GM18517 (cell line): ENCODE measurements around the gene RANBP9.

Experiments
- ATAC-seq: cut with Tn5 transposase; IDR thresholded peaks from one replicate; pipeline ENCODE4 v1.9.1; 2021; ENCODE audit warnings: mild to moderate bottlenecking, moderate library complexity; ENCODE audit not compliant: unreplicated experiment

RANBP9 gene

DNA sequence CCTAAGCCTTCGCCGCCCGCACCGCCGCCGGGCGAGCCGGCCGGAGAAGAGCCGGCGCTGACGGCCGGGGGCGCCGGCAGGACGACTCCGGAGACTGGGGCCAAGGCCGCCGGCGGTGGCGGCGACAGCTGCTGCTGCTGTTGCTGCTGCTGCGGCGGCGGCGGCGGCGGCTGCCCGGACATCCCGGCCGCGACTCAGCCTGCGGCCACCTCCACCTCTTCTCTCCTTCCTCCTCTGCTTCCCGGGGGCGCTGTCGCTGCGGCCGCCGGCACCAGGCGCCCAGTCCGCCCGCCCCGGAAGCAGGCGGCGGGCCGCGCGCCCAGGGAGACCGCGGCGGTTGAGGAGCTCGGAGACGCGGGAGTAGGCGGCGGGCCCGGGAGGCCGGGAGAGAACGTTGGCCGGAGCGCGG, 307 bp downstream of the RANBP9 start:
- peak; percentile 45 for ATAC-seq

DNA sequence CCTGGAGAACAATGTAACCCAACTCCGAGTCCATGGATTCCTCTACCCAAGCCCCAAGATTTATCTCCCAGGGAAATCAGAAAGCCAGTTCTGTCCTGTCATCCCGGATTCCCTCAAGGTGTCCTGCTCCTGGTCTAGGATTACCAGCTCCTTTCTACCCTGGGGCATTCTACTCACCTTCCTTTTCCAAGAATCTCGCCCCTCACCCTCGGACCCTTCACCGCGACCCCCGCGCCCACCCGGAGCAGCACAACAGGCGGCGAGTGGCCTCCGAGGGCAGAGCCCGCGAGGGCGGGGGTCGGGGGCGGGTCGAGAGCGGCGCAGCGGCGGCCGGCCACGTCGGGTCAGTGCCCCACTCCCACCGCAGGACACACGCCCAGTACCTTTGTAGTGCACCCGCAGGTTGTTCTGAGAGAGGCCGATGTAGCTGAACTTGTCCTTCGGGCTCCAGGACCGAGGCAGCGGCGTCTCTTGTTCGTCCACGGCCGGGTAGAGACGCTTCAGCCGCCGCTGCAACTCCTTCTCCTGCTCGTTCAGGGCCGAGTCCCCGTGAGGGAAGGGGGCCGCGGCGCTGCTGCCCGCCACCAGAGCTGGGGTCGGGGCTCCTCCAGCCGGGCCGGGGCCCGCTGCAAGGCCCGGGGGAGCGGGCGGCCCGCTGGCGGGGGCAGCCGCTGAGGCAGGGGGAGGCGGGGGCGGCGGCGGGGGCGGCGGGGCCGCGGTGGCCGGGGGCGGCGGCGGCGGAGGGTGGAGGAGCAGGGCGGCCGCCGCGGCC, 897 bp downstream of the RANBP9 start:
- ATAC-seq = no peak

DNA sequence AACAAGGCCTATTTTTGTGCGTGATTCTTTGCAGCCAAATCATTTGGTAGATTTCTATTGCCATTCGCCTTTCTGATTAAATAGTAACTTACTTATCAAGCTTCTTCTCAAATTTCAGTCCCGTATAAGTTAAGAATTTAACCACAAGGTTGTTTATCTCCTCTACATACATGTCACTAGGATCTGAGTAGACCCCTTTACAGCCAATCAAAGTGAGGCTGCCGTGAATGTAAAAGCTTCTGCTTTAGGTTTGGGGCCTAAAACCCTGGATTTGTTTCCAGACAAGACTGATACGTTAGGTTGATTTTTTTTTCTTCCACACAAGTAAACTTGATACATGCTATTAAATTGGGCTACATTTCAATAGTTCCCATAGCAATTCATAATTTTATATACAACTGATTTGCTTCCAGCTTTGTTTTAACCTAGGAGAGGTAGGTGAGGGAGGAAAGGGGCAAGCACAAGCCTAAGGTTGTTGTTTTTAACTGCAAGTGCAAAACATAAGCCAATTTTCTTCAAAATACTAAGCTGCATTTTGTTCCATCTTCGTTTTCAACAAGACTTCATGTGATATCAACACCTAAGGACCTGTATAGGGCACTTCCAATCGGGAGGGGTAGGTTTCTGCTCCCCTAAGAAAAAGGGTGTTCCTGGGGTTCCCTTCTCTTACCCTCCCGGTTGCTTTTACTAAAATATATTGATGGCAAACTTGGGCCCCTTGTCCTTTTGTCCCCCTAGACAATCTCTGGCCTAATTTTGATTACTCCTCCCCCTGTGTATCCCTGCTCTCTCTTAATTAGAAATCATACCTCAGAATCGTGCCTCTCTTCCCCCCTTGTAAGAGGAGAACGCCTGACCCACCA, 1.7 kb downstream of the RANBP9 start:
- ATAC-seq = no peak

DNA sequence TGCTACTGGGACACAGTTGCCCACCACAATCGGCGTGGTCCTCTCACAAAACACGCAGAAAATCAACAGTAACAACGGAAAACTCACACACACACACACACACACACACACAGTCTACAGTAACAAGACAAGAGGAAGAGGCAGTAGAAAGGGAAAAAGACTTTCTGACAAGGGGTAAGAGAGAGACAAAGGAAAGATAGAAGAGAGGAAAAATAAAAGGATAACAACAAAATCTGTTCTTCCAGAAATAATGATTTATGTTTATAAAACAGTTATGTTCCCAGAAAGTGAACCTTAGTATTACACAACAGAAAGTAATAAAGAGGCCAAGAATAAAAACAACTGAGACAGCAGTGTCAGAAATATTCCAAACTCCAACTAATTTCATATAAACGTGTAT, 2.9 kb downstream of the RANBP9 start:
- no peak for ATAC-seq

DNA sequence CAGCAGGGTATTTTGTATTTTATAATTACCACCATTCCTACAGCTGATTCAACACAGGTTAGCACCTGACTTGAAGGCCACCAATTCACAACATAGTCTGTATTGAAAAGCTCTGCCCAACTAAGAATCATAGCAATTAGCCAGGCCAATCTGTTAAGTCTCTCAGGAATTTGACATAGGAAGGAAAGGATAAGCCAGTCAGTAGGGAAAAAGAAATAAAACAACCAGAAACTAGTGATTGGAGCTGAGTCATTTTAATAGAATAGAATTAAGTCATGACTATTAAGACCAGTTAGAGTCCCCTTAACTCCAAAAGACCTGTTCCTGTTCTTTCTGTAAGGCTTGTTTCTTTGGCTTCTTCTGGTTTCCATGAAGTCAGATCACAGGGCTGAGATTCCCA, 8.1 kb downstream of the RANBP9 start:
- ATAC-seq = no peak

DNA sequence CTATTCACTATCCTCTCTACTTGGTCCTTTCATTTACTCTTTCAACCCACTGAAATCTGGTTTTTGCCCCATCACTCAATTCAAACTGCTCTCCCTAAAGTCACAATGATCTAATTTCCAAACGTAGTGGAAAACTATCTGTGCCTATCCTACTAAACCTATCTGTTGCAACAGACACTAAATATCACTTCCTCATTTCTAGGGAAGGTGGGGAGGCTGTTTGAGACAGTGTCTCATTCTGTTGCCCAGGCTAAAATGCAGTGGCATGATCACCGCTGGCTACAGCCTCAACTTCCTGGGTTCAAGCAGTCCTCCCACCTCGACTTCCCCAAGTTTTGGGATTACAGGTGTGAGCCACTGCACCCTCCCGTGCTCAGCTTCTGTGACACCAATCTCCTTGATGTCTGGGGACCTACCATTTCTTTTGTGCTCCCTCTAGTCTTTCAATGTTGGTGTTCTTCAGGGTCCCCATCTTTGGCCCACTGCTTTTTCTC, 8.8 kb downstream of the RANBP9 start:
- no peak for ATAC-seq

DNA sequence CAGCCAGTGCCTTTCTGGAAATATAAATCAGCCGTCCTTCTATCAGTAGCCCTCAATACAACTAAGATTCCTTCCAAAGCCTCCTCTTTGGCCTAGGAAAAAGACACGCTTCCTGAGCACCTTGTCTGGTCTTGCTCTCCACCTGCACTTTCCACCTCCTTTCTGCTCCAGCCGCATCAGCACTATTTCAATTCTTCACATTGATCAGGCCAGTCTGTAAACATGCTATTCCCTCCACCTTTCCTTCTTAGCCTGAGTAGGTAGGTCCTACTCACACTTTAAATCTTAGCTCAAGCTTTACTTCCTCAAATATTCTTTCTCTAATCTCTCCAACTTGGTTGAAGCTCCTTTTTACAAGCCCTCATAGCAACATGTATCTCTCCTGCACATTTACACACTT, 11.4 kb downstream of the RANBP9 start:
- no peak for ATAC-seq

DNA sequence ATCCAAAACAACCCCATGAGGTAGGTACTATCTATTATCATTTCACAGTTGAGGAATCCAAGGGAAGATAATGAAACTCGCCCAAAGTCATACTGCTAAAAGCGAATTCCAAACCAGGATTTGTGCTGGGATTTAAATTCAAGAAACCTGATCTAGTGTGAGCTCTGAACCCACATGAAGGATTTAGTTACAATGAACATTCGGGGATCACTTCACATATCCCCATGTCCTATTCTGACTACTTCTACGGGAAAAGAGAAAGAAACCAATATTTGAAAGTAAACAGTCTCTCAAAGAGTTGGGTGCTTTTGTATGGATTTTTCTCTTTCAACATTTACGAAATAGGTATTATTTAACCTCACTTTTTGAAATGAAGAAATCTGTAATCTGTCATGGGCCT, 12.9 kb downstream of the RANBP9 start:
- ATAC-seq = no peak

DNA sequence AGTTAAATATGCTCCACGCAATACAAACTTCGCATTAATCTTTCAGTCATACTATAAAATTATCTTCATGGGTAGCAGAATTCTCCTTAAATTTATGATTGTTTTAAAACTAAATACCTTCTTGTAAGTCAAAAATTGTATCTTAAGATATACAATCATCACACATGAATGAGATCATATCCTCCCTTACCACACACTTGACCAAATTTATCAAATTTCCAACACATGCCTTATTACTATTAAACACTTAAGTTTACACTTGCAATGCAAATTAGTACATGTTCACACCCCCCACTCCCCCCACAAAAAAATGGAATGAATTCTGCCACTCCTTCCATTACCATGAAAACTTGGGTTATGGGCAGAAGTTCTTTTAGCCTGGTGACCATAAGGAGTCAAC, 13.8 kb downstream of the RANBP9 start:
- ATAC-seq = no peak

DNA sequence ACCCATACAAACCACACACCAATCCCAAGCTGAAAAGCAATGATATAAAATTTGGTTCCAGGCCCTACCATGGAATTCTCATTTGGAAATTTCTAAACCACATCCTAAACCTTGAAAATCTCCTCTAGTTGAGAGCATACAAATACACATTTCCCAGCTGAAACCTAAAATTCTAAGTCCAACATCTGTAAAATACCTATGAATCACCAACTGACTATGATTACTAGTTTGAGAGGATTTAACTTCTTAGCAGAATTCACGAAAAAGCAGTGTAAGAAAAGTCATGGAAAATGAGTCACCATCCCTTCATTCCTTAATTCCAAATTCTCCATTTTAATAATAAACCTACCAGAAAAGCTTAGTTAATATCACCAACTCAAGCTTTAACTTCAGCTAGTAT, 15.4 kb downstream of the RANBP9 start:
- no peak for ATAC-seq

DNA sequence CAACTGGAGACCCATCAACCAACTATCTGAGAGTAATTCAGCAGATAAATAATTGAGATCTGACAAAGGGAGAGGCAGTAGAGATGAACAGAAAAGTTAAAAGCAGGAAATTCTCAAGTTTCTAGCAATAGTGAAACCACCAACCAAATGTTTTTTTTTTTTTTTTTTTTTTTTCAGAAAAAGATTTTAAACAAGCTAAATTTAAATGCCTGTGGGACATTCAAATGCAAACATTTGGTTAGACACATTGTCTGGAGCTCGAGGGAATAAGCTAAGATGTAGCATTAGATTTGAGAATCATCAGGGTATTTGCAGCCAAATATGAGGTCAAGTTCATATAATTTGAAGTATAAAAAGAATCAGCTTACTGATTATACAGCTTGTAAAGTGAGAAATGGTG, 16.4 kb downstream of the RANBP9 start:
- ATAC-seq = peak; percentile 63

DNA sequence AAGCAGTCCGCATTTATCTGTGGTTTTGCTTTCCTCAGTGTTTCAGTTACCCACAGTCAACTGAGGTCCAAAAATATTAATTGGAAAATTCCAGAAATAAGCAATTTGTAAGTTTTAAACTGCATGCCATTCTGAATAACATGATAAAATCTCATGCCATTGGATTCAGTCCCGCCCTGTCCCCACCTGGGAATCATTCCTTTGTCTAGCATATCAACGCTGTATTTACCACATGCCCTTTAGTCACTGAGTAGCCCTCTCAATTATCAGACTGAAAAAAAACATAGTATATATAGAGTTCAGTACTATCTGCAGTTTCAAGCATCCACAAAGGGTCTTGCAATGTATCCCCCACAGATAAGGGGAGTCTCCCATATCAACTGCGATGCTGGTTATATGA, 17.1 kb downstream of the RANBP9 start:
- no peak for ATAC-seq

DNA sequence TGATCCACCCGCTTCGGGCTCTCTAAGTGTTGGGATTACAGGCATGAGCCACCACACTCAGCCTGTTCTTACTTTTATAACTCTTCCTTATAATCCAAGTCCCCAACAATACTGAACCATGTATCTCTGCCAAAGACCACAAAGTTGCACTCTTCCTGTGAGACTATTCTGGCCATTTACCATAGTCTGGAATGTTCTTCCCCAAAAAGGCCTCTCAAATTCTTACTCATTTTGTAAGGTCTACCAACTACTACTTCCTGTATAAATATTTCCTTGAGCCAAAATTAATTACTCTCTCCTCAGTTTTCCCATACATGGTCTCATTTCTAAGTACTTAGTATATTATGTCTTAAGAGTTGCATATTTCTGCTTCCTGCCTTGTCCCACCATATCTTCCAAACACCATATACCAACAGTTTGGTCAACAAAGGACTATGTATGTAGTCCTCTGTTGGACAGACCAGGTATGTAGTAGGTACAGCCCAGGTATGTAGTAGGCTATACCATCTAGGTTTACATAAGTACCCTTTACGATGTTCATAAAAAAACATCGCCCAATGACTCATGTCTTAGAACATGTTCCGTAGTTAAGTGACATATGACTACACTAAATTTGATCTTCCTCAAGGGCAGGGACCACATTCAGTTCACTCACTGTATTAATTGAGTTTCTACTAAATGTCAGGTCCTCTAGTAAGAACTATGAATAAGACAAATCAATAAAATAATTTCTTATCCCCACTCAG, 22.0 kb downstream of the RANBP9 start:
- ATAC-seq = no peak

DNA sequence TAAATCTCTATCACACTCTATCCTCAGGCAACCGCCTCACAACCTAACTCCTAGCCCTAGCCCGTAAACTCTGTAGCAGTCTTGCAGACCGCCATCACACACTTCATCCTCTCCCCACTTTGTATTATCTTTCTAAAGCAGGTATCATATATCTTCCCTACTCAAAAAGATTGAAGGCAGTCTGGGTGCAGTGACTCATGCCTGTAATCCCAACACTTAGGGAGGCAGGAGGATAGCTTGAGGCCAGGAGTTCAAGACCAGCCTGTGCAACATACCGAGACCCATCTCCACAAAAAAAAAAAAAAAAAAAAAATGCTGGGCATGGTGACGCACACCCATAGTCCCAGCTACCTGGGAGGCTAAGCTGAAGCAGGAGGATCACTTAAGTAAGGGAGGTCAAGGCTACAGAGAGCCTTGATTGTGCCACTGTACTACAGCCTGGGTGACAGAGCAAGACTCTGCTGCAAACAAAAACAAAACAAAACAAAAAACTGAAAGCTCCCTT, 22.9 kb downstream of the RANBP9 start:
- no peak for ATAC-seq

DNA sequence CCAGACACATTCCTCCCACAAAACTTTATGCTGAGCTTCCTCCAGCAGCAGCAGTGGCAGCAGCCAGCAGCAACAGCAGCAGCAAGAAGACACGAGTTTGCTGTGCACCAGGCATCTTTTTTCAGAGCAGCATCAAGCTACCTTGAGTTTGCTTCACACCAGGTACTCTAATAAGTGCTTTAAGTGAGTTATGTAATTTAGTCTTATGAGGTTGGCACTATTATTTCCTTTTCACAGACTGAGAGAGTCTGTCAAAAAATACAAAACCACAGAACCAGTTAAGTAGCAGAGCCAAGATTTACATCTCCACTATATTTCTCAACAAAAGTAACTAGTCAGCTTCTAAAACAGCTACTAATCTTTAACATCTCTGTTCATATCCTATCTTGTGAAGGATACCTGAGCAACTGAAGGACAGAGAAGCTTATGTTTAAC, 23.7 kb downstream of the RANBP9 start:
- ATAC-seq = no peak

DNA sequence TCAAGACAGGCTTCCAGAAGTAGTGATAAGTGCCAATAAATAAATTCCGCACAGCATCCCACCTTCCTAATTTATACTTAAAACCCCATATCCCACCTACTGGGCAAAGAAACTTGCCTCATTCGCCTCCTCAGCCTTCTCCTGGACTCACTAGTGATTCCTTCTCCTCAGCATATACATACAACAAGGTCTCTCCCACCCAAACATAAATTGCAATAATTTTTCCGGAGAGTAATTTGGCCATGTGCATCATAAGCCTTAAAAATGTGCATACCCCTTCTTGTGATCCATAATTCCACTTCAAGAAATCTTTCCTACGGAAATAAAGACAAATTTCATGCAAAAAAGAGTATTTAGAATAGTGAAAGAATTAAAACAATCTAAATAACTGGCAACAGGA, 26.8 kb downstream of the RANBP9 start:
- no peak for ATAC-seq

DNA sequence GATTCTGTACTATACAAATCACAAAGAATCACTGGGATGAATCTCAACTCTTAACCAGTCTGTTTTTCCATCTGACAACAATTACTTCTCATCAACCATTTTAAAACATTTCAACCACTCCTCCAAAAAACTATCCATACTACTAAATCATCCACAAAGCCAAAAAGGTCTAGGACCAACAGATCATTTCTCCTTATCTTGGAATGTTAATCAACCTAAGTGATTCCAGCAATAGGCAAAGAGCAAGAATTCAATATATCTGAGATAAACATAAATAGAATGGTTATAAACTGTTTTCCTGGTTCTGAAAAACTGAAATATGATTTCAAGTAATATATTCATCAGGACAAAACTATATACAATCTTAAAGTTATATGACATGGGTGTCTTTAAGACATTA, 28.6 kb downstream of the RANBP9 start:
- ATAC-seq = no peak

DNA sequence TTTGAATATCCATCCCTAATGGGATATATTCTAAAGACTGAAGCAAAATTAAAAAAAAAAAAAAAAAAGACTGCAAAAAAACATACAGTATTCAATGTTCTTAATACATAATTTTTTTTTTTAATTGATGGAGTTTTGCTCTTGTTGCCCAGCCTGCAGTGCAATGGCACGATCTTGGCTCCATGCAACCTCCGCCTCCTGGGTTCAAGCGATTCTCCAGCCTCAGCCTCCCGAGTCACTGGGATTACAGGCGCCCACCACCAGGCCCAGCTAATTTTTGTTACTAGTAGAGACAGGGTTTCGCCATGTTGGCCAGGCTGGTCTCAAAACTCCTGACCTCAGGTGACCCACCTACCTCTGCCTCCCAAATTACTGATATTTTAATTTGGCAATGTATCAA, 29.3 kb downstream of the RANBP9 start:
- no peak for ATAC-seq

DNA sequence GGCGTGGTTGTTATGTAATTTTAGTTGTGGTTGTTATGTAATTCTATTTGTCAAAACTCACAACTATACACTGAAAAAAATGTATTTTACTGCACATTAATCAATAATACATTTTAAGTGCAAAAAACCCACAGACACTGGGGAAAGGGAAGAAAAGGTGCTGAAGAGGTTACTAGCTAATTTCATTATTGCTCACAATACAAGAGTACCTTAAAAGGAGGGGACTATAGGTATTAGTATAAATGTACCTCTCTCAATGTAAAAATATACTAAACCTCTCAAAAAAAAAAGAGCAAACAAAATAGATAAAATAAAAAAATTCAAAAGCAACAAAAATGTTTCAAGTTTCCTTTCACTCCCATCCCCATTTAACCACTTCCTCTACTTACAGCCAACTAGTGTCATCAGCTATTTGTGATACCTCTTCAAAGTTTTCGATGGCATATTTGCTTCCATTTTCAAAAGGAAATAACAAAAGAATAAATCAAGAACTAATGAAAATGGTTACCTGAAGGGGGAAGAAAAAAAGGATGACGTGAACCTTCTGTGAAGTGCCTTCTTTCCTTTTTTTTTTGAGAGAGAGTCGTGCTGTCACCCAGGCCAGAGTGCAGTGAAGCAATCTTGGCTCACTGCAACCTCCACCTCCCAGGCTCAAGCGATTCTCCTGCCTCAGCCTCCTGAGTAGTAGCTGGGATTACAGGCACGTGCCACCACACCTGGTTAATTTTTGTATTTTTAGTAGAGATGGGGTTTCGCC, 30.2 kb downstream of the RANBP9 start:
- peak; percentile 67 for ATAC-seq

DNA sequence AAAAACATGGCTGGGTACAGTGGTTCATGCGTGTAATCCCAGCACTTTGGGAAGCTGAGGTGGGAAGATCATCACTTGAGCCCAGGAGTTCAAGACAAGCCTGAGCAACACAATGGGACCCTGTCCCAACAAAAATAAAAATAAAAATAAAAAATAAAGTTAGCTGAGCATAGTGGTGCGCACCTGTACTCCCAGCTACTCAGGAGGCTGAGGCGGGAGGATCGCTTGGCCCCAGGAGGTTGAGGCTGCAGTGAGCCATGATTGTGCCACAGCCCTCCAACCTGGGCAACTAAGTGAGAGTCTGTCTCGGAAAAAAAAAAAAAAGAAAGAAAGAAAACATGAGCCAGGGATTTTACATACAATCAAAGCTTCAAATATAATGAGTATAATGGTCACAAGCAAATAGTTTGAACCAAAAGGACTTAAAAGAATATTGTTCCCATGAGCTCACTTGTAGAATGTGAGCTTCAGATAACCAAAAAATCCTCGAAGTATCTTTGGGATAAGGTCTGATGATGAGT, 31.1 kb downstream of the RANBP9 start:
- ATAC-seq = no peak
